Common myeloid progenitor, CD34-positive (primary cell): ENCODE results near the gene SLC6A12.
"Not testable (repeated sequence)": the region's sequence is repeated elsewhere in the genome, so short reads cannot be mapped to it uniquely, and the experiment has no call there.

Experiments used
- CTCF ChIA-PET: fragments of 350-600 bp; sonication (Branson Sonifier 250); formaldehyde crosslinking; loops from one replicate; lab custom pipeline; 2021; ENCODE audit warnings: antibody characterized with exemption; lab: Charles Lee
- POLR2A ChIA-PET: fragments of 350-600 bp; sonication (Branson Sonifier 250); formaldehyde crosslinking; loops from one replicate; lab custom pipeline; 2021; ENCODE audit warnings: antibody characterized with exemption; lab: Charles Lee
- DNase-seq, 3 donors: peaks; one replicate each; pipeline versions ENCODE4 v3.0.0 to v3.0.0-alpha.2; 2013
- H3K27ac ChIP-seq, 2 experiments: 1 replicate in 1 of 2; 2 replicates in 1 of 2; pipeline ENCODE4 v1.7.0; 2013; ENCODE audit warnings: inconsistent platforms in 2 of 2, low read length in 2 of 2, mild to moderate bottlenecking in 2 of 2, low read depth in 1 of 2, moderate library complexity in 1 of 2; ENCODE audit not compliant: severe bottlenecking in 2 of 2, insufficient read depth in 1 of 2, poor library complexity in 1 of 2
- H3K27me3 ChIP-seq, 5 experiments: replicated peaks in 2 of 5; 1 replicate in 3 of 5; 2 replicates in 2 of 5; pipeline versions ENCODE4 v1.6.1 to v1.7.0; 2013; ENCODE audit warnings: low read length in 4 of 5, mild to moderate bottlenecking in 2 of 5, moderate library complexity in 2 of 5, inconsistent platforms in 1 of 5; ENCODE audit not compliant: insufficient read depth in 5 of 5, control insufficient read depth in 4 of 5
- H3K36me3 ChIP-seq, 4 experiments: 1 replicate in 2 of 4; 2 replicates in 2 of 4; pipeline versions ENCODE4 v1.6.1 to v1.7.0; 2013; ENCODE audit warnings: low read length in 3 of 4, control low read depth in 1 of 4, mild to moderate bottlenecking in 1 of 4; ENCODE audit not compliant: control insufficient read depth in 4 of 4, insufficient read depth in 4 of 4
- H3K4me1 ChIP-seq, 4 experiments: 1 replicate in 3 of 4; 2 replicates in 1 of 4; pipeline versions ENCODE4 v1.6.1 to v1.7.1; 2013; ENCODE audit warnings: low read length in 3 of 4, mild to moderate bottlenecking in 3 of 4, control low read depth in 1 of 4, inconsistent platforms in 1 of 4, moderate library complexity in 1 of 4; ENCODE audit not compliant: control insufficient read depth in 4 of 4, insufficient read depth in 4 of 4; ENCODE audit errors: control extremely low read depth in 1 of 4
- H3K4me3 ChIP-seq, 7 experiments: 1 replicate in 4 of 7; 2 replicates in 3 of 7; pipeline versions ENCODE4 v1.5.1 to v1.7.0; 2013; ENCODE audit warnings: mild to moderate bottlenecking in 7 of 7, low read length in 6 of 7, moderate library complexity in 6 of 7, inconsistent platforms in 2 of 7, low read depth in 2 of 7, control low read depth in 1 of 7; ENCODE audit not compliant: insufficient read depth in 4 of 7, control insufficient read depth in 1 of 7; ENCODE audit errors: extremely low read depth in 1 of 7
- H3K9me3 ChIP-seq, 5 experiments: 1 replicate in 4 of 5; 2 replicates in 1 of 5; pipeline versions ENCODE4 v1.6.1 to v1.7.1; 2013; ENCODE audit warnings: low read length in 4 of 5, mild to moderate bottlenecking in 2 of 5, inconsistent platforms in 1 of 5, low read depth in 1 of 5, moderate library complexity in 1 of 5; ENCODE audit not compliant: control insufficient read depth in 4 of 5, insufficient read depth in 2 of 5; ENCODE audit errors: control extremely low read depth in 1 of 5
- WGBS: methylation state at CpG from one replicate; pipeline ENCODE4 v1.1.5; 2013; ENCODE audit not compliant: insufficient coverage; 5-methylcytosine and 5-hydroxymethylcytosine counted together

Gene SLC6A12

GRCh38 chr12:218728-219590 lies 5.0 kb upstream of the SLC6A12 start:
- ChIA-PET POLR2A (interaction anchor here (1.2 kb wide), 1 partner anchor 47 kb away, joined by 3 read pairs; no protein-coding TSS in a partner anchor), CTCF (interaction anchor here (0.7 to 4.8 kb wide), 20 partner anchors 8 to 165 kb away, joined by 3 to 31 read pairs (median 4); partner anchors contain the start of genes SLC6A12 and SLC6A13)
- WGBS, result 96% methylated on average over 29 of the region's 30 CpGs
- no peak for DNase-seq
- Histone ChIP-seq H3K27me3 (peaks cover 0 to 4% (median 3%) of the 10 kb centered on the region in 5 experiments), H3K4me3 (no peak overlapping the region), H3K36me3 (no peaks in the 10 kb centered on the region), H3K9me3 (no peaks in the 10 kb centered on the region), H3K4me1 (peaks cover 0 to 7% (median 3%) of the 10 kb centered on the region in 4 experiments), H3K27ac (no peak overlapping the region)

- ChIA-PET CTCF (interaction anchor here (0.9 to 4.8 kb wide), 6 partner anchors 7 to 65 kb away, joined by 3 to 31 read pairs (median 9); partner anchors contain the start of gene SLC6A12), POLR2A (no interaction called here)
- Histone ChIP-seq H3K9me3 (no peaks in the 10 kb centered on the region), H3K4me1 (peaks cover 0 to 11% (median 5%) of the 10 kb centered on the region in 4 experiments), H3K4me3 (no peak overlapping the region), H3K27ac (no peak overlapping the region), H3K36me3 (no peaks in the 10 kb centered on the region), H3K27me3 (peaks cover 0 to 11% (median 3%) of the 10 kb centered on the region in 5 experiments)
- 98% methylated on average over 5 of the region's 5 CpGs for WGBS
- no peak for DNase-seq
Measured at GRCh38 chr12:218221-218620, 4.3 kb upstream of the SLC6A12 start.

- WGBS, result 100% methylated on average over 3 of the region's 6 CpGs
- POLR2A ChIA-PET, H3K36me3 ChIP-seq, H3K27ac ChIP-seq, H3K4me3 ChIP-seq, DNase-seq, H3K9me3 ChIP-seq: not testable (repeated sequence)
- CTCF ChIA-PET, result interaction anchor here (1.4 to 4.7 kb wide), 2 partner anchors 11 to 14 kb away, joined by 3 to 28 read pairs; no protein-coding TSS in a partner anchor
- Histone ChIP-seq H3K4me1 (peaks cover 0 to 22% (median 13%) of the 10 kb centered on the region in 4 experiments), H3K27me3 (peaks cover 0 to 19% (median 7%) of the 10 kb centered on the region in 5 experiments)
Measured at GRCh38 chr12:217029-217428, 3.1 kb upstream of the SLC6A12 start.

GRCh38 chr12:215116-215515 lies 1.2 kb upstream of the SLC6A12 start:
- H3K36me3 ChIP-seq, result no peaks in the 10 kb centered on the region
- H3K4me3 ChIP-seq, result no peak overlapping the region
- H3K27me3 ChIP-seq, result peaks cover 0 to 19% (median 7%) of the 10 kb centered on the region in 5 experiments
- POLR2A ChIA-PET, result no interaction called here
- H3K27ac ChIP-seq, result no peak overlapping the region
- peaks cover 0 to 22% (median 12%) of the 10 kb centered on the region in 4 experiments for H3K4me1 ChIP-seq
- CTCF ChIA-PET, result interaction anchor here (2.1 kb wide), 1 partner anchor 24 kb away, joined by 7 read pairs; no protein-coding TSS in a partner anchor
- no peaks in the 10 kb centered on the region for H3K9me3 ChIP-seq
- no peak for DNase-seq
- 95% methylated on average over 6 of the region's 6 CpGs for WGBS

GRCh38 chr12:213527-213932 lies 427 bp downstream of the SLC6A12 start:
- DNase-seq, result no peak
- no peaks in the 10 kb centered on the region for H3K9me3 ChIP-seq
- peaks cover 0 to 19% (median 7%) of the 10 kb centered on the region in 5 experiments for H3K27me3 ChIP-seq
- no peaks in the 10 kb centered on the region for H3K36me3 ChIP-seq
- ChIA-PET POLR2A (no interaction called here), CTCF (interaction anchor here (1.0 to 5.2 kb wide), 4 partner anchors 7 to 23 kb away, joined by 4 to 31 read pairs (median 6); no protein-coding TSS in a partner anchor)
- peaks cover 0 to 15% (median 11%) of the 10 kb centered on the region in 4 experiments for H3K4me1 ChIP-seq
- WGBS, result 52% methylated on average over 10 of the region's 12 CpGs
- H3K27ac ChIP-seq, result no peak overlapping the region
- H3K4me3 ChIP-seq, result no peak overlapping the region

GRCh38 chr12:212715-213526 lies 1.0 kb downstream of the SLC6A12 start:
- ChIA-PET POLR2A (no interaction called here), CTCF (interaction anchor here (1.0 to 5.2 kb wide), 3 partner anchors 8 to 12 kb away, joined by 4 to 31 read pairs (median 6); no protein-coding TSS in a partner anchor)
- DNase-seq, result peak in 1 of 3 donors; percentile 15
- H3K9me3 ChIP-seq, result no peaks in the 10 kb centered on the region
- 65% methylated on average over 14 of the region's 22 CpGs for WGBS
- H3K4me1 ChIP-seq, result peaks cover 0 to 15% (median 11%) of the 10 kb centered on the region in 4 experiments
- H3K27me3 ChIP-seq, result peaks cover 0 to 19% (median 9%) of the 10 kb centered on the region in 5 experiments
- no peak overlapping the region for H3K4me3 ChIP-seq
- no peaks in the 10 kb centered on the region for H3K36me3 ChIP-seq
- no peak overlapping the region for H3K27ac ChIP-seq
